ENCODE data around the gene MRGPRG.
"Not testable (repeated sequence)": the region's sequence is repeated elsewhere in the genome, so short reads cannot be mapped to it uniquely, and the experiment has no call there.

MRGPRG gene

GRCh38 chr11:3218483-3219280 lies at the start of gene MRGPRG:
MRGPRG (minus strand) TSS chr11:3218813; CDS start chr11:3218813, 0 bp downstream.
- no peak for DNase-seq (ENCODE audit: low spot score)

GRCh38 chr11:3262548-3262947 lies 43.9 kb upstream of the MRGPRG start:
- DNase-seq (ENCODE audit: low spot score), result not testable (repeated sequence)

GRCh38 chr11:3261831-3262230 lies 43.2 kb upstream of the MRGPRG start:
- not testable (repeated sequence) for DNase-seq (ENCODE audit: low spot score)

GRCh38 chr11:3257509-3257908 lies 38.9 kb upstream of the MRGPRG start:
- DNase-seq (ENCODE audit: low spot score), result not testable (repeated sequence)

GRCh38 chr11:3255241-3255640 lies 36.6 kb upstream of the MRGPRG start:
- not testable (repeated sequence) for DNase-seq (ENCODE audit: low spot score)

GRCh38 chr11:3254773-3255172 lies 36.2 kb upstream of the MRGPRG start:
- not testable (repeated sequence) for DNase-seq (ENCODE audit: low spot score)

GRCh38 chr11:3245071-3245470 lies 26.5 kb upstream of the MRGPRG start:
- no peak for DNase-seq (ENCODE audit: low spot score)

GRCh38 chr11:3243880-3244279 lies 25.3 kb upstream of the MRGPRG start:
- DNase-seq (ENCODE audit: low spot score), result no peak

GRCh38 chr11:3237119-3237518 lies 18.5 kb upstream of the MRGPRG start:
- DNase-seq (ENCODE audit: low spot score), result no peak

- no peak for DNase-seq (ENCODE audit: low spot score)
Observed at GRCh38 chr11:3234846-3235245, 16.2 kb upstream of the MRGPRG start.

GRCh38 chr11:3232956-3233355 lies 14.3 kb upstream of the MRGPRG start:
- DNase-seq (ENCODE audit: low spot score), result no peak

GRCh38 chr11:3231851-3232744 lies 13.5 kb upstream of the MRGPRG start, which contains the start of gene MRGPRE:
MRGPRE (minus strand) TSS chr11:3232417; CDS start chr11:3228799, 3,618 bp downstream.
- no peak for DNase-seq (ENCODE audit: low spot score)

- no peak for DNase-seq (ENCODE audit: low spot score)
Observed at GRCh38 chr11:3231550-3231850, 12.9 kb upstream of the MRGPRG start.

GRCh38 chr11:3230636-3231549 lies 12.3 kb upstream of the MRGPRG start:
- DNase-seq (ENCODE audit: low spot score), result no peak

- no peak for DNase-seq (ENCODE audit: low spot score)
Observed at GRCh38 chr11:3229673-3230630, 11.3 kb upstream of the MRGPRG start.

- no peak for DNase-seq (ENCODE audit: low spot score)
Observed at GRCh38 chr11:3228445-3228829, 9.8 kb upstream of the MRGPRG start.

GRCh38 chr11:3227568-3228444 lies 9.2 kb upstream of the MRGPRG start:
- no peak for DNase-seq (ENCODE audit: low spot score)

GRCh38 chr11:3226846-3227567 lies 8.4 kb upstream of the MRGPRG start:
- DNase-seq (ENCODE audit: low spot score), result no peak

All from hepatic stellate cell (primary cell).